C1 segment of cervical spinal cord (tissue), 14 donors: Measurements from ENCODE around the gene ATP5PB.

ENCODE experiments used
- DNase-seq, 14 donors: peaks; one replicate each; lab custom pipeline; 2025; lab: John Stamatoyannopoulos, UW

Gene ATP5PB

DNA sequence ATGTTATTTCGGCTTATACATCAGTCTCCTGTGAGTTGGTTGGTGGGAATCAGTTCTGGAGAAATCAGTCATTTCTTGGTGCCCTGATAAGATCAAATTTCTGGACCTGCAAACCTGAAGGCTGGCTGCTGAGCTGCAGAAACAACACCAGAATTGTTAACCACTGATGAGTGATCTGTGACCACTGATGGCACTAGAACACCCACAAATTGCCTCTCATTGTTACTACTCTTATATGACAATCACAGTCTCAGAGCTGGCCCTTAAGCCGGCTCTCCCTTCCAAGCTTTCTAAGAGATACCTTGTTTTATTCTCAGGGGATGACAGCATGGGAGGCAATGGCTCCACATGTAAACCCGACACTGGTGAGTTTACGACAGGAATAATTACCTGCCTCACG lies 26.4 kb downstream of the ATP5PB start:
- DNase-seq: no peak

DNA sequence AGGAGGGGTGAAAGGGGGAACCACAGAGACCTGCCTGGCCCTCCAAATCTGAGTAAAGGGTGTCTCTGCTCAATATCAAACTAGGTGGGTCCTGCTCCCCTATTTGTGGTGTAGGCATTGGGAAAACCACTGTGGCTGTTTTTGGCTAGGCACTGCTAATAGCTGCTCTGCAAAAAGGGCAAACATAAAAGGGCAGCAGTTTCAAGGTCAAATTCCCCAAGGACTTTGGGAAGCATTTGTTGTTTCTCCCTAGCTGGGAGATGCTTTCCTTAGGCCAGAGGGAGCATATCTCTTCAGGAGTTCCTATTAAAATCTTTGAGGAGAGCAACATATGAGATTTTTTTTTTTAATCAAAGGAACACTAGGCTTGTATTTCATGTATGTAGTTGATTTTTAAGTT lies 26.9 kb downstream of the ATP5PB start:
- no peak for DNase-seq

DNA sequence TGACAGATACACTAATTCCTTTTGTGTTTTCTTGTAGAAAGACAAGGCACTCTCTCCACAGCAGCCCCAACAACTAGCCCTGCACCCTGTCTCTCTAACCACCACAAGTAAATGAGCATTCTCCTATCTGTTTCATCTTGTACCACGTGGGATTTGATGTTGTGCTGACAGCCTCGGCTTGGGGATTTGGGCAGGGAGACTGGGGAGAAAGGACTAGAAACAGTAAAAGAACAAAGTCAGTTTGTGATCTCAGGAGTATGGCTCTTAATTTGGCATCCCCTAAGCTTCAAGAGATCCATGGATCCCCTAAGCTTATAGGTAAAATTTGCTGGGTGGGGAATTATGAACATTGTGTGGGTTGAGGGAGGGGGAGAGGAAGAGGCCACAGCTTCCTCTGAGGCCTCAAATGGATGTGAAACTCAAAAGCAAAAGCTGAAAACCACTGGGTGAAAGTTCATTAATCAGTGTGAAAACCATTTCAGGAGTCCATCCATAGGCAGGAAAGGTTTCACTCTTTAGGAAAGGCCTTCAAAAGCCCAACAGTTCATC lies 27.6 kb downstream of the ATP5PB start:
- no peak for DNase-seq

DNA sequence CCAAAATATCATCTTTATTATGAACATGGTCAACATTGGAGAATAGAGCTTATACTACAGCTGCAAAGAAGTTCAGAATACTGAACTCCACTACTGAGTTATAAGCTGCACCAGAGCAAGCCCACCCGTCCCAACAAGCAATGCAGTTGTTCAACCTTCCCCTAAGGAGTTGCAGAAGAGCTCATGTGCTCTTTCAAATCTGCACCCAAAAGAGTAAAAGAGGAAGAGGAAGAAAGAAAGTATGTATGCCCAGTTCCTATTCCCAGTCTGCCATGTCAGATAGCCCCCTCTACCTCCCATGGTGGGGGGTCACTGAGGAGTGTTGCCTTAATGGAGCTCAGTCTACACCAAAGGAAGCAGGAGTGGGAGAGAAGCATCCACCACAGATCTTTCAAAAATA lies 31.4 kb downstream of the ATP5PB start:
- no peak for DNase-seq

DNA sequence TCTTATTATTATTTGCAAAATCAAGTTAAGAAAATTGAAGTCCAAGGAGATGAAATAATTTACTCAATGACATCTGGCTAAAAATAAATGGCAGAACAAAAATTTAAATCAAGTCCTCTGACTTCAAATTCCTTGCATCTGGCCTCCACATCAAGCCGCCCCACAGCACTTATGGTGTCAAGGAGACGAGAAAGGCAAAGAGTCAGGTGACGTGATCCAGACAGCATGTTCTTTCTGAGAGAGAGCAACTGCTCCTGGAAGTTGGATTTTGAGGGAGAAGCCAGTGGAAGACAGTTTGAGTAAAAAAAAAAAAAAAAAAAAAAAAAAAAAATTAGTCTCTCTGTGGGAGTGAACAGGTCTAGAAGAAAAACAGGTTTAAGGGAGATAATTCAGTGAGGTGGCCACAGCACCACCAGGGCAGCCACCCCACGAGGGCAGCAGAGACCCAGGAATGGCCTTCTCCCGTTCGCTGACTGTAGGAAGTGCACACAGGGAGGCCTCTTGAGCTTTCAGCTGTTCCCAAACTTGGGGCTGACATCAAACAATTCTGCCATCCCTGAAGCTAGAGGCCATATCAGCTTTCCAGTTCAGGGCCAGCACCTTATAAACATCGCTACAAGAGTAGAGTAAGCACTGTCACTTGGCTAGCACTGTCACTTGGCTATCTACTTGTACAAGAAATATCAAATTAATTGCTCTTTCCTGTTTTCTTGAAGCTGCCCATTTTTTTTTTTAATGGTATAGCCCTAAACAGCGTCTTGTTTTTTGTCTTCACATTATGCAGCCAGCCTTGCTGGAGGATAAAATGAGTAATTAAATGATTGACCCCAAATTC lies 32.3 kb downstream of the ATP5PB start:
- peak in 11 of 14 donors; percentile 27 to 77 (median 58) for DNase-seq

DNA sequence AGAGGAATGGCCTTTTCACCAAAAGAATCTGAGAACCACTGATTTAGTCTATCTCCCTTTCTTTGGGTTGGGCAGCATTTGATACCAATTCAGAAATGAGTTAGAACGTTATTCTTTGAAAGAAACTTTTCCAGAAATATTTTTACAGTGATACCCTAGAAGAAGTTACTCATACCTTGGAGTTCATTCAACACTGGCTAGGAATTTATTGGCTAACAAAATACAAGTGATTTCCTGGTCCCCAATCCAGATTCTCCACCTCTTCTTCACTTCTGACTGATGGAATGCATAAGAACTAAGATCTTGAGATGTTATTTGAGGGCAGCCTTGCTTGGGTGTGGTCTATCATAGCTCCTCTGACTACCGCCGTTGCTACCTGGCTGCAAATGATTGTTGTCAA lies 33.9 kb downstream of the ATP5PB start:
- DNase-seq: no peak

DNA sequence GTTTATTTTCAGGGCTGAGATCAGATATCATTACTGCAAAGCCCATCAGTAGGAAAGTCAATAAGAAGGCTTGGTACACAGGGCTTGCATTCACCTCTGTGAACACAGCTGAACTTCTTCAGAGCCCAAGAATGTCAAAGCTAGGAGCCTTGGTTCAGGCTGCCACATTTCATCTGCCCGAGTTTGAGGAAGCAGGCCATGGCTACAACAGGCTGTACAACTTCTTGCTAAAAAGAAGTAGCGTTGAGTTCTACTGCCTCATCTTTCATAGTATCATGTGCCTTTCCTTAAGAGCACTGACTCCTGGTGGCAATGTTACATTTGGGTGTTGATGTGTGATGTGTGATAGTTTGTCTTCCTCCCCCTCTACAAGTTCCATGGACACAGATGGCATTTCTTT lies 34.6 kb downstream of the ATP5PB start:
- no peak for DNase-seq

DNA sequence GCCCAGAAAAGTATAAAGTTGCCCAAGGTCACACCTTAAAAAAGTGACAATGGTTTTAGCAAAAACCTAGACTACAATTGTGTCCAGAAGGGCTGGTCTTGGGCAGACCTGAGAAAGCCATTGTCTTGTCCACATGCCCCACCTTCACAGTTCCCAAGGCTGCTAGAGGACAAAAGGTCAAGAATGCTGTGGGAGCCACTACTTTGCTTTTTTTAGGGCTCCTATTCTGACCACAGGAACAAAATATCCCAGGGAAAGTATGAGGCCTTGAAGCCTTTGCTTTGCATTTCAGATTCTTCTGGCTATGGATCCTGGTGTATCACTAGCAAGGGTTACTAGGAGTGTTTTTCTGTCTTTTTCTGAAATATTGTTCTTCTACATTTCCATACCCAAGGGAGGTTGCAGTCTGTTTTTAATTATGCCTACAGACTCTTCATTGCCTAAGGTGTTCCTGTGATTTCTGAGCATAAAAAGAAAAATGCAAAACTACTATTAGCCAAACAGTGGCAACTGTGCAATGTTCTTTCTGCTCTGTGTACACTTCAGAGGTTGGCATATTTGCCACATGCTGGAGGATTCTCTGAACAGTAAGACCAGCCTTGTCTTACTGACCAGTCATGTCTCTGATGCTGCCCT lies 35.2 kb downstream of the ATP5PB start:
- DNase-seq: no peak

DNA sequence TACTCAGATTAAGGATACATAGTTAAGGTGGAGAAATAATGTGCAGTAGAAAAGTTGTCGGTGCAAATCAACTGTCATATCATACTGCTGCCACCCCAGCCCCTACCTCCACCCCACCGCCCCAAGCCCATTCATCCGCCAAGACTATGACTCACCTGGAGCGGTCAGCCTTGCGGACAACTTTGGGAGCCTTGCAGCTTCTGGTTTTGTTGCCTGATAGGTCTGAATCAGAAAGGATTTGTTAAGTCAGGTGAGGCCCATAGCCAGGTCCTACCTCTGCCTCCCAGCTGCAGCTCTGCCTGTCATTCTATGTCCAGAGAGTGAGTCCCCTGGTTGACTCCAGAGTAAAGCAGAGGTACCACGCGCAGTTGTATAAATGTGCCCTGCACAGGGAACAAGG lies 37.2 kb downstream of the ATP5PB start:
- DNase-seq: no peak

DNA sequence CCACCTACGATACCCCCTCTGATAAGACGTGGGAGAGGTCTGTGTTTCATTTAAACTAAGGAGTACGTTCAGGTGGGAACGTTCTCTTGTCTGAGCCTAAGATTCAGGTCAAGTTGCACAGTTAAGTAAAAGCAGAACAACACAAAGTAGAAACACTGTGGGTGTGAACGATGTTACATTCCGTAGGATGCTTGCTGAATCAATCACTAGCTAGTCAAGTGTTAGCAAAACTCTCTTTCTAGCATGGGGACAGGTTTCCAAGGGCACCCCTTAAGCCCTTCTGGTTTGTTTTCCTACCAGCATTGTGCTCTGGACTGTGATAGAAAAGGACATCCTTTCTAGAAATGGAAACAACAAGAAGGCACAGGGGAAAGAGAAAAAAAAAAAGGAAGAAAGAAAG lies 37.9 kb downstream of the ATP5PB start:
- DNase-seq: no peak

DNA sequence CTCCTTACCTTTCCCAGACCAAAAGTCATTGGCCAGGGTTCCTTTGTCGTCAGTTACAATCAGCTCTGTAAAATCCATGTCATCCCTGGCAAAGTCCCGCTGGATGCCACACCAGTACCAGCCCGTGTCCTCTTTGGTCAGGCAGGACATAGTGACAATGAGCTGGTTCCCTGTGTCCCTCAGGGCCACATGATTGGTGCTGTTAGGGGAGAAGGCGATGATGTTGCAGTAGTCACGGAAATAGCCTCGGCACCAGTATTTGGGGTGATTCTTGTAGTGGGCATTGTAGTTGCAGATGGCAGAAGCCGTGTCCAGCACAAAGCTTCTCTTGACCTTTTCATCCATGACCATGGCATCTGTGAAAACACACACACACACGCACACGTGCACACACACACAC lies 39.4 kb downstream of the ATP5PB start:
- DNase-seq: peak in 1 of 14 donors; percentile 43

DNA sequence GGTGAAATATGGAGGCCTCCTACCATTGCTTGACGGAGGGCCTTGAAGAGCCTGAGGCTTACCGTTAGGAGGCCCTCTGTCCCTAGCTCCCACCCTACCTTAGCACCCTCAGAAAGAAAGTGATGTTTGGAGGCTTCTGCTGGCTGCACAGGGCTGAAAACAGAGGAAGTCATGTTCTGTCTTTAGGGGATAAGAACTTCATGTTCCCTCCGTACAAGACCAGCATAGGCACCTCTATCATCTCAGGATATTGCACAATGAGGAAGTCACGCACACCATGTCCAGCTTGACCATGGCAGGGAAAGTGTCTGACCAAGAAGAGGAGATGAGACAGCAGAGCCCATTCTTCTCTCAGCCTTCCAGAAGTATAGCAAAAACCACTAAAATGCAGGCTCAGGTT lies 40.3 kb downstream of the ATP5PB start:
- DNase-seq: peak in 6 of 14 donors; percentile 12 to 58 (median 33)

DNA sequence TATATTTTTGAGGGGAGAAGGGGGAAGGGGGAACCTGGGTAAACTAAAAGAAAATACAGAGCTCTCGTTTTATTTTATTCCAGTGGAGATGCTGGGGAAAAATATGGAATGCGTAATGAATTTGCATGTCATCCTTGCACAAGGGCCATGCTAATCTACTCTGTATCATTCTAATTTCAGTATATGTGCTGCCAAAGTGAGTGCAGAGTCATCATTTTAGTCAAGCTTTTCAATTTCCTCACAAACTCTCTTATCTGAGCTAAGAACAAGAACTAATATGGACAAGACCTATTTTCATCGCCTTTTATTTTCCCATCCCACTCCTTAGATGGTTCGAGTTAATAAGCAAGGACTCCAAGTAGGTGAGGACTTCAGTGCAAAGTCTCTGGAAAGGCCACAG lies 41.0 kb downstream of the ATP5PB start:
- DNase-seq: no peak

DNA sequence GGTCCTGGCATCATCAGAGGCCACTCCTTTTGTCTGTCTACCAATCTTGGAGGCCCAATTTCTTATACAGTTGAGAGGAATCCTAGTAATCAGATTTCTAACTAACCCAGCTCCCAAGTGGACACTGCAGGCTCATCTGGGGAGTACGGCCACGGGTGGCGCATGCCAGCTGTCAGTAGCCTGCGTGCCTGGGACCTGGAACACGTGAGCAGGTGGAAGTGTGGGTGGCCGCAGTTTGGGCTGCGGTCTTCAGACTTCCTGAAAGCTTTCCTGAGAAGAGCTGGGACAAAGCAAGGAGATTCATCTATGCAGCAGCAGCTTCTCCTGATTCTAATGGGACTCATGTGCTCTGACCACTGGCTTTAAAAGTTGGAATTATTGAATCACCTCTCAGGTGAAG lies 41.8 kb downstream of the ATP5PB start:
- DNase-seq: peak in 1 of 14 donors; percentile 31

DNA sequence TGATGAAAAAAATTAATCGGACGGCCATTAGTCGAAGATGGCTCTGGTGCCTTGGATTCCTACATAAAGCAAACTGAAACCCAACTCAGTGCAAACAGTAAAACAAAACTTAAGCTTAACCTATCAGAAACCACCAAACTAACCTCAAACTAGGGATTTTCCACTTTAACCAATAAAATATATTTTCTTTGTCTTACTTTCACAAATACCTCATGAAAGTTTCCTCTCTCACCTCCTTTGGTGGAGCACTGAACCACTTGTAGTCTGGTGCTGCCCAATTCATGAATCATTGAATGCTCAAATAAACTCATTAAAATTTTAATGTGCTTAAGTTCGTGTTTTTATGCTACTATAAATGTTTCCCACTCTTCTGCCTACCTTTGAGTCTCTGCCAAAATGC lies 47.1 kb downstream of the ATP5PB start:
- DNase-seq: no peak

DNA sequence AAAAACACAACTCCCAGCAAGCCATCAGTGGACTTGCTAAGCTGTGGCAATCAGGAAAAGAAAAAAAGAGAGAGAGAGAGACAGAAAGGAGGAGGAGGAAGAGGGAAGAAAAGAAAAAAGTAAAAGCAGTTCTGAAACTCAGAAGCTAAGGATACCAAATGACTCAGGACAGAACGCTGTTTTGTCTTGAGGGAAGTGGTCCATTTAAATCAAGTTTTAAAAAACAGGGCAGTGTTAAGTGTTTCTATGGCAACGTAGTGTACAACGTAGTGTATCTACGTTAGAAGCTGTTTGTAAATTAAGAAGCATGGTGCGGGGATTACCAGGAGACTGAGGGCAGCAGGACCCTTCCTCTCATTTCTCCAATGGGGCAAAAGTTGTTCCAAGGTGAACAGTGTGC lies 48.3 kb downstream of the ATP5PB start:
- DNase-seq: no peak

DNA sequence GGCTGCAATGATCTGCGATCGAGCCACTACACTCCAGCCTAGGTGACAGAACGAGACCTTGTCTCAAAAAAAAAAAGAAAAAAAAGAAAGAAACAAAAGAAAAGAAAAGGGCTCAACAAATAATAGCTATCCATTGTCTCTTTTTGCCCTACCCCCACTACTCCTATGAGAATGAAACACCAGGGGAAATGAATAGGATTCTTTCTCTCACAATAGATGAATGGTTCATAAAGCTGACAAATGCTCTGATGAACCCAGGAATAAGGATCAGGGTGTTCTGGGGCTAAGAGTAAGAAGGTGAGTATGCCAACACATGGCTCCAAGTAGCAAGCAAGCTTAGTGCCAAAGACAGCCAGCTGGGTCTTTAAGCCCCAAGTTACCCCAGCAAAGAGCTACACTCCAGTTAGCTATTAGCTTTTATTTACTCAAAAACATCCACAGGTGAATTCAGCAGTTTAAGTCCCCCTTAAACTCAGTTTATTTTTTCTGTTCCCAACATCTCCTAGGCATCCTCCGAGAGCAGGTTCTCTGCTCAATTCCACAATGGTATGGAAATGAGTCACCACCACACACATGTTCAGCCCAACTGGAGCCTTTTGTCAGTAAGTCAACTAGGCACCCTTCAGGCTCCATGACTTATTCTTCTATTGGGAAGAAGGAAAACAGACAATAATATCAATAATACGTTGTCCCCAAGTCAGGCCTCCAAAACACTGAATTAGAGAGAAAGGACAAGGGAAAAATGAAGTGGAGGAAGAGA lies 49.9 kb downstream of the ATP5PB start:
- no peak for DNase-seq

DNA sequence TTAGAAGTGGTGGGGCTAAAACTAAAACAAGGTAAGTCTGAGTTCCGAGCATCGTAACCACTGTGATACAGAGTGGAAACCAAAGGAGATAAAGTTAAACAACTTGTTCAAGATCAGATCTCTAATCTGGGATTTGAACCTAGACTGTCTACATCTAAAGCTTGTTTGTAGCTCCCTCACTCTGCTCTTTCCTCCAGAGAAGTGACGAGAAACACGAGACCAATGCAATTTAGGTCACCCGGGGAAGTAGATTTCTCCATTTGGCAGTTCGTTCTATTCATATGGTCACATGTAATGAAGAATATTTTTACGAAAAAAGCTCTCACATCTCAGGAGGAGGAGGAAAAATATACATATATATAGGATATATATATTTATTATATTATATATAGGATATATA lies 52.4 kb downstream of the ATP5PB start:
- DNase-seq: no peak

DNA sequence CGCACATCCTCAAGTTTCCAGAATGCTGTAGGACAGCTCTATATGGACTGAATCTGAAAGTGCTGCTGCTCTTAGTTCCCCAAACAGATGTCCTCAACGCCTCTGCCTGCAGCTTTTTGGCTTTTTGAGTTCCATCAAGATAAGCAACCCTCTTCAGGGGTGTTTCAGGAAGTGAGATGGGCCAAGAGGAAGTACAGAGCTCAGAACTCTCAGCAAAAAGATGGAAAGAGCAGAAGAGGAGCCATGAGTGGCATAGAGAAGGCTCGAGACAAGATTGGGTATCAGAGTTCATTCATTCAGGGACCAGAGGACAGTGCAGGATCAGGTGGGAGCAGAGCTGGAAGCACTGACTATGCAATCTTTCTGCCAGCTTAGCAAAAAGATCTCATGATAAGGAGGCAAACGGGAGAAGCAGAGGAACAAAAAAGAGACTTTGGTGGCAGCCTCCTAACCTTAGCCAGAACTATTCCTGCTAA lies 54.4 kb downstream of the ATP5PB start, which contains the start of the genes ADORA3 and TMIGD3:
Gene ADORA3 (minus strand): TSS at position 49 of the 476 bp plus-strand sequence. CDS start 279 bp downstream, outside the sequence.
Gene TMIGD3 (minus strand): TSS at position 49 of the 476 bp plus-strand sequence. CDS start 279 bp downstream, outside the sequence.
- peak in 2 of 14 donors; percentile 35 to 52 for DNase-seq

DNA sequence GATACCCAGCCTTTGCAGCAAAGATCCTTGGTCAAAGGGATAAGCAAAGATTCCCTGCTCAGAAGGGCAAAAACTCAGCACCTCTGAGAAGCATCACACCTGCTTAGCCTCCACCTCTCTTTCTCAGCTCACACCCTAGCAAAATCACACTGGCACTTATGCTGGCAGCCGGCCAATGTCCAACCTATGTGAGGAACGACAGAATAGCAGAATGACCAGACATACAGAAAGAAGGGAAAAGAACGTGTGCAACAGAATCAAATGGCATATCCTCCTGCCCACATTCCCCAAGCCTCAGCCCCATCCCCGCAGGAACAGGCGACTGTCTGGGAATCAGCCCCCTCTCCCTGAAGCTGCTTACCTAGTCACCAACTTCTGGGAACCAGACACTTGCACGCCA lies 54.8 kb downstream of the ATP5PB start:
- no peak for DNase-seq

DNA sequence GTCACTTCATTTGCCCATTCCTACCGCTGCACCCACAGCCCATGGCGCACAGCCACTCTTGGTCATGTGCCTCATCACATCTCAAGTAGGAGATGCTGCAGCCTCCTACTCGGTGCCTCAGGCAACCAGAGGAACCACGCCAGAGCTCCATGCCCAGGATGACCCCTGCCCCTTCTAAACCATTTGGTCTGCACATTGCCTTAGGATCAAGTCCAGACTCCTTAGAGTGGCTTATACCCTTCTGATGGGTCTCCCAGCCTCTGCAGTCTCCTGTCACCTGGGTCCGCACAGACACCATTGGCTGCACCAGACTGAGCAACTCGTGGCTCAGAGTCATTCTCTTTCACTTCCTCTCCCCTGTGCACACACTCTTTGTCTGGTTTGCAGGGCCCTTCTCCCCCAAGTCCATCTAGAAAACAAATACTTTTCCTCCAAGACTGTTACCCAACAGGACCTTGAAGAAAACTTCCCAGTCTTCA lies 56.4 kb downstream of the ATP5PB start:
- peak in 4 of 14 donors; percentile 39 to 50 (median 44) for DNase-seq

DNA sequence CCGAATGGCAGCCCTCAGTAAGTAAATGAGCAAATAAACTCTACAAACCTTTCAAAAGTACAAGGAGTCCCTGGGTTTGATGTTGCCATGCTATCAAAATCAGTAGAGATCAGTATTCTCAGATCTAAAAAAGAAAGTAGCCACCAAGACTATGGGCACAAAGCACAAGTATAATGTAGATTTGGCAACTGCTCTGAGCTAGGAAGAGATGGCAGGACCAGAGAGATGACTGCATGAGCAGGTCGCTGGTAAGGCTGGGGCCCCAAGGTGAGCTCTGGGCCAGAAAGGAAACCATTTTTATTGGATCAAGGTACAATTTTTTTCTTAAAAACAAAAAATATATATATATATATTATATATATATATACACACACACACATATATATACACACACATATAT lies 57.3 kb downstream of the ATP5PB start:
- DNase-seq: no peak
